CD4-positive, alpha-beta T cell treated with Interferon alpha-2 for 1 hour (primary cell): Measurements from ENCODE around the gene TBKBP1.

ENCODE experiments used
- DNase-seq, 2 donors: peaks; one replicate each; pipeline ENCODE4 v3.0.0-alpha.2; 2020 to 2022

The TBKBP1 gene, protein sequence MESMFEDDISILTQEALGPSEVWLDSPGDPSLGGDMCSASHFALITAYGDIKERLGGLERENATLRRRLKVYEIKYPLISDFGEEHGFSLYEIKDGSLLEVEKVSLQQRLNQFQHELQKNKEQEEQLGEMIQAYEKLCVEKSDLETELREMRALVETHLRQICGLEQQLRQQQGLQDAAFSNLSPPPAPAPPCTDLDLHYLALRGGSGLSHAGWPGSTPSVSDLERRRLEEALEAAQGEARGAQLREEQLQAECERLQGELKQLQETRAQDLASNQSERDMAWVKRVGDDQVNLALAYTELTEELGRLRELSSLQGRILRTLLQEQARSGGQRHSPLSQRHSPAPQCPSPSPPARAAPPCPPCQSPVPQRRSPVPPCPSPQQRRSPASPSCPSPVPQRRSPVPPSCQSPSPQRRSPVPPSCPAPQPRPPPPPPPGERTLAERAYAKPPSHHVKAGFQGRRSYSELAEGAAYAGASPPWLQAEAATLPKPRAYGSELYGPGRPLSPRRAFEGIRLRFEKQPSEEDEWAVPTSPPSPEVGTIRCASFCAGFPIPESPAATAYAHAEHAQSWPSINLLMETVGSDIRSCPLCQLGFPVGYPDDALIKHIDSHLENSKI

DNA sequence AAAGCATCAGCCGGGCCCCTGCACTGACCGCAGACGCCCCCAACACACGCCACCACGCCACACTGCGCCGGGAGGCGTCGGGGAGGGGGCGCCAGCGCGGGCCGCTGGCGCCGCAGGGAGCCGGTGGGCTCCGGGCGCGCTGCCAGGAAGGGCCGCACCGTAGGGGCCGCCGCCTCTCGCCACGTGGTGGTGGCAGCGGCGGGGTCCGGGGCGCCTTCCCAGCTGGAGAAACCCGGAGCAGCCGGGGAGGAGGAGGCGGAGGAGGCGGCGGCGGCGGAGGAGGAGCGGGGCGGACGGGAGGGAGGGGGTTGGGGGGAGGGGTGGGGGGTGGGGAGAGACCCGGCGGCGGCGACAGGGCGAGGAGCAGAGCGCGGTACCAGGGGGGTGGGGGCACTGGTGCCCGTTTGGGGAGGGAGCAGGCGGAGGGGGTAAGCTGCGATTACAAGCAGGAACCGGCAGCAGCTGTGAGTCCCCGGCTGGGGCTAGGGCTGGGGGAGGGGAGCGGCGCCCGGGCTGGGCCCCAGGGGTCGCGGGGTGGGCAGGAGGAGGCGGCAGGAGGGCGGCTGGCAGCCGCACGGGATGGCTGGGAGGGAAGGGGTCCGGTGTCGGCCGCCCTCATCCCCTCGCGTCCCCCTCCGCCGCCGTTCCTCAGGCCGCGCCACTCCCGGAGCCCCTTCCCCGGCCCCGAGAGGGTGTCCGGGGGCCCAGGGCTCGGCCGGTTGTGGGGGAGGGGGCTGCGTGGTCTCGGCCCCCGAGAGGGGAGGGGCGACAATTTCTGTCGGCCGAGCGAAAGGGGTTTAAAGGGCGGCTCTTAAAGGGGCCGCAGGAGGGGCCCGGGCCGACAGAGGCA is at the start of gene TBKBP1:
Gene TBKBP1, plus strand, starts transcription at position 431 of the 850 bp plus-strand sequence. CDS start 1,952 bp downstream, outside the sequence.
- peak; percentile 56 to 71 for DNase-seq

DNA sequence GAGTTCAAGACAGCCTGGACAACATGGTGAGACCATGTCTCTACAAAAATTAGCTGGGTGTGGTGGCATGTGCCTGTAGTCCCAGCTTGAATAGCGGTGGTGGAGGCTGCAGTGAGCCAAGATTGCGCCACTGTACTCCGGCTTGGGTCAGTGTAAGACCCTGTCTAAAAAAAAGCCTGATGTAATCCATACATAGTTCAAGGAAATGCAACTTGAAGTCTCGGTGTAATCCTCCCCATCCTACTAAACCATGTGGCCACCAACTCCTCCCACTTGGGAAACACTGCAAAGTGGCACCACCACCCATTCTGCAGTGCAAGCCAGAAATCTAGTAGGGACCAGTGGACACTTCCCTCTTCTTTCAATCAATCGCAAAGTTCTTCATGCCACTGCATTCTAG is 49.6 kb upstream of the TBKBP1 start:
- no peak for DNase-seq

DNA sequence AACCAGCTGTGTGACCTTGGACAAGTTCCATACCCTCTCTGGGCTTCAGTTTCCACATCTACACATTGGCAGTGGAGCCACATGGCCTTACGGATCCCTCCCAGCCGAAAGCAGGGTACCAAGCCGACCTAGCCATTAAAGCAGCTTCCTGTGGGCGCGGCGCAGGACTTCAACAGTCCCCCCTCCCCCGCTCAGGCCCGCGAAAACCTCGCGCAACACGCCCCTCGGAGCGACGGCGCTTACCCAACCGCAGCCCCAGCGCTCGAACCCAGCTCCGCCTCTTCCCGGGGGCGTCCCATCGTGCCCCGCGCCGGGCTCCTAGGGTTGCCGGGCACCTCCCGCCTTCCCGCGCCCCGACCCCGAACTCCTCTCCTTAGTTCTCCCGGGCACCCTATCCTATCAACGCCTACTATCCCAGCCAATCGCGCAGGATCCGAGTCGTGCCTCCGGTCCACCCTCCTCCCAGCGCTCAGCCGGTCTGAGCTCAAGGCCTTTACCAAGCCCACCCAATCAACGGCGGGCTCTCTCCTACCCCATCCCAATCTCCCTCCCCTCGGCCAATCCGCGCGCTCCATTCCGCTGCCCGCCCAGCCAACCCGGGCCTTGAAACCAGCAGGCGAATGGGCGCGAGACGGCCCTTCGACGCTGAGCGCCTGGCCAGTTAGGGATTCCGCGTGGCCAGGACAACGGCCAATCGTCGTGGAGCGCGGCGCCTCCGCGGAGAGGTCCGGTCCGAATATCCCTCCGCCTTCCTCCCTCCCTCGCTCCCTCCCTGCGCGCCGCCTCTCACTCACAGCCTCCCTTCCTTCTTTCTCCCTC is 44.6 kb upstream of the TBKBP1 start, which contains the start of gene KPNB1:
Gene KPNB1, plus strand, starts transcription at position 767 of the 819 bp plus-strand sequence. CDS start 326 bp downstream, outside the sequence.
- DNase-seq: peak; percentile 98 to 99

DNA sequence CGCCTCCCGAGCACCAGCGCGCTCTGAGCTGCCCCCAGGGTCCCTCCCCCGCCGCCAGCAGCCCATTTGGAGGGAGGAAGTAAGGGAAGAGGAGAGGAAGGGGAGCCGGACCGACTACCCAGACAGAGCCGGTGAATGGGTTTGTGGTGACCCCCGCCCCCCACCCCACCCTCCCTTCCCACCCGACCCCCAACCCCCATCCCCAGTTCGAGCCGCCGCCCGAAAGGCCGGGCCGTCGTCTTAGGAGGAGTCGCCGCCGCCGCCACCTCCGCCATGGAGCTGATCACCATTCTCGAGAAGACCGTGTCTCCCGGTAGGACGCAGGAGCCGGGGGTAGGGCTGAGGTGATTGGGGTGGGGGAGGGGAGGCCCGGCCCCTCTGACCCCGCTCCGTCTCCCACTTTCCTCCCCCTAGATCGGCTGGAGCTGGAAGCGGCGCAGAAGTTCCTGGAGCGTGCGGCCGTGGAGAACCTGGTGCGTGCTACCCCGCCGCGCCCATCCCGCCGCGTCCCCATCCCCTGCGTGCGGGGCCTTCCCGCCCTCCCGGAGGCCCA is 43.9 kb upstream of the TBKBP1 start:
- DNase-seq: peak; percentile 47 to 63

DNA sequence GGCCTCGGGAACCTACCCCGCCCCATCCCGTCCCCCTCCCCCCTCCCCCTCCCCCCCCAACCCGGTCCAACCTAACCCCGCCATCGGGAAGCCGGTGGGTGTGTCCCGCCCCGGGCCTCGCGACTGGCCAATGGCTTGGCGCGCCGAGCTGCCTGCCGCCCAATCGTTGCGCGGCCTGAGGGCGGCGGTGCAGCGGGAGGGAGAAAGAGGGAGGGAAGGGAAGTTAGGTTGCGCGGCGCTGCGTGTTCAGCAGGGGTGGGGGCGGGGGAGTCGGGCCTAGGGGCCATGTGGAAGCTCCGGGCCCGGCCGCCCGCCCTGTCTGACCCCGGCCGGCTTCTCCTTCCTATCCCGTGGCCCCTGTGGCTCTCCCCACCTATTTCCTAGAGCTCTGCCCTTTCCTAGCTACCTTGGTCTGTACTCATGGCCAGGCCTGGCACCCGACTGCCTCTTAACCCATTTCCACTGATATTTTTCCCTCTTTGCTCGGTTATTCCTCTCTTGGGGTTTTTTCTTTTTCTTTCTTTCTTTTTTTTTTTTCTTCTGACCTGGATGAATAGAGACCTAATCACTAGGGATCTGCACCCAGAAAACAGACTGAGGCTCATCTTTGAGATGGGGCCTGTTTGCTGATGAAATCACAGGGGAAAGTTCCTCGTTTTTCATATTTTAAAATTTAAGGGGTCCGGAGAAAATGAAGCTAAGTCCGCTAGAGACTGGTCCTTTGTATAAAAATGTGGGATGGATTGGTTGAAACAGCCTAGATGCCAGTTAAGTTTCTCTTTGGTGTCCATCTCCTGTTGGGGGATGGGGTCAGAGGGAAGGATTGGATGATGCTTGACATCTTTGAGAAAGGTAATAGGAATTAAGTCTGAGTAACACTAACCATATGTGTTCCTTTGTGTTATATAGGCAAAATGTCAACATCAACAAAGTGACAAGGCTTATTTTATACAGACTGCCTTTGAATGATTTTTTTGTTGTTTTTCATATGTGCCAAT is 43.1 kb upstream of the TBKBP1 start:
- peak; percentile 93 to 96 for DNase-seq

DNA sequence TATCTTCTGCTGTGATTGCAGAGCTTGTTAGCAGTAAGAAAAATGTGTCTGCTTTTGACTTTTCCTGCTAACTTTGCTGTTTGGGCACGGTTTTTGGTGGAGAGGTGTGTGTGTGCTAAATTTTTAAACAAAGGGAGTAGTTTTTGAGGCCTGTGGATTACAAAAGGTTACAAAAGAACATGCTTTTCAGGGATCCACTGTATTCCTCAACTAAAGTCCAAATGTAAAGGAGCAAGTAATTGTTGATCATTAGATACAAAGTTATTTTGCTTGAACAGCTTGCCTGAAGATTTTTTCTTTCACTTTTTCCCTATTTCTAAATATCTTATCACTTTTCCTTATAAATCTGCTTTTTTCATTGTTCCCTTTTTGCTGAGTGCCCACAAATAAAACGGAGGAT is 42.3 kb upstream of the TBKBP1 start:
- no peak for DNase-seq

DNA sequence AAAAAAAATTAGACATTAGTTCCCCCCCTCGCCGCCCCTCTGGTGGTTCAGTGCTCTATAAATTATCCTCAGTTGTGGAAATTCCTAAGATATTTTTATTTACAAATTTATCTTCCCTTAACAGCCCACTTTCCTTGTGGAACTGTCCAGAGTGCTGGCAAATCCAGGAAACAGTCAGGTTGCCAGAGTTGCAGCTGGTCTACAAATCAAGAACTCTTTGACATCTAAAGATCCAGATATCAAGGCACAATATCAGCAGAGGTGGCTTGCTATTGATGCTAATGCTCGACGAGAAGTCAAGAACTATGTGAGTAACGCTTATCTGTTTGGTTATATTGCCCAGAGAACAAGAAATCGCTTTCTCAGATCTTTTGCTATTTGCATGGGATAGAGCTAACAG is 41.4 kb upstream of the TBKBP1 start:
- DNase-seq: no peak

DNA sequence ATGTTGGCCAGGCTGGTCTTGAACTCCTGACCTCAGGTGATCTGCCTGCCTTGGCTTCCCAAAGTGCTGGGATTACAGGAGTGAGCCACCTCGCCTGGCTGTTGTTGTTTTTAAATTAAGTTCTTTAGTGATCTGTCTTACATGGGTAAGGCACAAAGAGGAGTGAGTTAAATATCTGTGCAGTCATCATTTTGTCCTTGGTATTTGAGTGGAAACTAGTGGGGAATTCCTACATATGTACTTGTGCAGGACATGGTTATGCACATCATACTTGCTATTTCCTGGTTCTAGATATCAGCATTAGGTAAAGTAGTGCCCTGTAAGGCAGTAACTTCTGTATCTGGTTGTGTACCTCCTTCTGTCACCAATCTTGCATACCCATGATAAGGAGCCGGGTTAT is 40.5 kb upstream of the TBKBP1 start:
- no peak for DNase-seq

DNA sequence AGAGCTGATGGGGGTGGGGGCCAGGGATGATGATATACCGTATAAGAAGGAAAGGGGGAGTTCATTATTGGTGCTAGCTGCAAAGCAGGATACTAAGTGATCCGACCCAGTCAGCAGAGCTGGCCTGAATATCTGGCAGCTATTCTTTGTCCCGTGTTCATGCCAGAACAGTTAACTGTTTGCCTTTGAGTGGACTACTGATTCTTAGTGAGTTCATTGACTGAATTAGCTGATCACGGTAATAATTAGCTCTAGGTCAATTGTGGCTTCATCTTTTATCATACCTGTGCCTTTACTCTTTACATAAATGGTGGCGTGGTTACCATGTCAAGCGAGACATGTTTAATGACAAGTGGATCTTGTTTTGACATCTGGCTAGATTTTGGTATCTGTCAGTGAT is 39.0 kb upstream of the TBKBP1 start:
- DNase-seq: no peak

DNA sequence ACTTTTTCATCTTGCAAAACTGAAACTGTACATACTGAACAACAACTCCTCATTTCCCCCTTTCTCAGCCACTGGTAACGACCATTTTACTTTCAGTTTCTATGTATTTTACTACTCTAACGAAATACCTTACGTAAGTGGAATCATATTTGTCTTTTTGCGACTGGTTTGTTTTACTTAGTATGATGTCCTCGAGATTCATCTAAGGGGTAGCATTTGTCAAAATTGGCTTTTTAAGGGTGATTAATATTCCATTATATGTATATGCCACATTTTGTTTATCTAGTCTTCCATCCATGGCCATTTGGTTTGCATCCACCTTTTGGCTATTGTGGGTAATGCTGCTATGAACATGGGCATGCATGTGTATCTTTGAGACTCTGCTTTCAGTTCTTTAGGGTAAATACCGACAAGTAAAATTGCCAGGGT is 33.9 kb upstream of the TBKBP1 start:
- DNase-seq: peak; percentile 25 to 80

DNA sequence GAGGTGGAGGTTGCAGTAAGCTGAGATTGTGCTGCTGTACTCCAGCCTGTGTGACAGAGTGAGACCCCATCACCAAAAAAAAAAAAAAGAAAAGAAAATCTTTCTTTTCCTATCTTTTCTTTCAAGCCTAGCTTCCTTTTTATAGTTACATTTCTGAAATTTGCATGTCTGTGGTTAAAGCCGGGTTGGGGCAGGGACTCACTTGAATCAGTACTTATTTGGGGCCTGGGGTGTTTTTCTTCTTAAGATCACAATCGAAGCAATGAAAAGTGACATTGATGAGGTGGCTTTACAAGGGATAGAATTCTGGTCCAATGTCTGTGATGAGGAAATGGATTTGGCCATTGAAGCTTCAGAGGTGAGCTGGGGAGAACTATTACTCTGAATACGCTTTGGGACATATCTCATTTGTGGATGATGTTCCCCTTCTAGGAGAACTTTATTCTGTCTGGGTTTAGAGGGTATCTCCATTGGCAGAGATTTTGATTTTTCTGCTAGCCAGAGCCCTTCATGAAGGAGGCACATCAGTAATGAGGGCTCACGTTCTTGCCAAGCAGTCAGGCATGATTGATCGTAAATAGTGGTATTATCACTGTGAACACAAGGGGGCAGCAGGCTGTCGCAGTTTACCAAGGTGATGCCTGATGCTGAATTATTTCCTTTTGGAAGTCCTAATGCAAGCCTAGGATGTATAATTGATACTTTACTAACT is 29.9 kb upstream of the TBKBP1 start:
- peak; percentile 69 to 84 for DNase-seq

DNA sequence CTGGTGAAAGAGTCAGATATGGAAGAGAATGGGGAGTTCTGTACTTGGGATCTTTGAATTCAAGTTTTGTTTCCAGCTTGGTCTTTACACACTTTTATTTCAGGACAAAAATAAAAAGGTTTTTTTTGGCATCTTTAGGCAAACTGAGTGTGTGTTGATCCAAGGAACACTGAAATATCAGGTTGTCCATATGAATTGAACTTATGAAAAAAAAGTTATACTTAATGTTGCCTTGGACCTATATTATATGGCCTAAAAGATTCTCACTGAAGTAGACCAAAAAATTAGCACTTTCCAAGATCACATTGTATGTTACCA is 29.4 kb upstream of the TBKBP1 start:
- DNase-seq: no peak

DNA sequence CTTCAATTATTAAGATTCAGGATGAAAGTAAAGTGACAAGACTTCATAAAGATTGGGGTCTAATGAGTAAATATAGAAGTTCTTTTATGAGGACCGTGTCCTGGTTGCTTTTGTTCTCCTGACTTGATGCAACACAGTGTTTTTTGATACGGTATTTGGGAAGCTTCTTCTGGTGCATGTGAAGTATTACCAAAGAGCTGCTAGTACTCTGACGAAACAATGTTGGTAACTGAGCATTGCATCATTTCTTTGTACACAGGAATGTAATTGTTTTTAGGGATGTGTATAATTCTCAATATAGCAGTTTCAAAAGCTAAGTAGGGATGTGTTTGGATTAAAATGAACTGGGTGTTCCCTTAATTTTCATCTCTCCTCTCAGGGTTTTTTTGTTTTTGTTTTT is 28.3 kb upstream of the TBKBP1 start:
- DNase-seq: no peak

DNA sequence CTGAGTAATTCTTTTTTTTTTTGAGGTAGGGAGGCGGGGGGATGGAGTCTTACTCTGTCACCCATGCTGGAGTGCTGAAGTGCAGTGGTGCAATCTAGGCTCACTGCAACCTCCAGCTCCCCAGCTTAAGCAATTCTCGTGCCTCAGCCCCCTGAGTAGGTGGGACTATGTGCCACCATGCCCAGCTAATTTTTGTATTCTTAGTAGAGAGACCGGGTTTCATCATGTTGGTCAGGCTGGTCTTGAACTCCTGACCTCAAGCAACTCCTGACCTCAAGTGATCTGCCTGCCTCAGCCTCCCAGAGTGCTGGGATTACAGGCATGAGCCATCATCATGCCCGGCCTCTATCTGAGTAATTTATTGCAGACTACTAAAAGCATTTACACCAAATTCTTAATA is 24.9 kb upstream of the TBKBP1 start:
- DNase-seq: no peak

DNA sequence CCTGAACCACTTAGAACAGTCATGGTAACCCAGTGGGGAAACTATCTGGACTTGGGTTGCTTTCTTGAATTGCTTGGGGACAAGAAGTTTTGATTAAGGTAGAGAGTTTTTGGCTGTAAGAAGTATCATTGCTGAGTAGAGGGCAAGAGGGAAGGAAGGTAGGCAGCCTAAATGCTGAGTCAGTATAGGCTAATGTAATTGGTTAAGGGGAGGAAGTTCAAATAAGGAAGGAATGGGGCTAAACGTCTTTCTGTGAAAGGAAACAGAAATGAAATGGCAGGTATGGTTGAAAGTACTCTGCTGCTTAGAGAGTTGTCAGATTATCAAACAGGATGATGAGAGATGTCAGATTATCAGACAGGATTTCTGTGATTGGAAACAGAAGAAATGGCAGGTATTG is 23.9 kb upstream of the TBKBP1 start:
- peak in 1 of 2 donors; percentile 25 for DNase-seq

DNA sequence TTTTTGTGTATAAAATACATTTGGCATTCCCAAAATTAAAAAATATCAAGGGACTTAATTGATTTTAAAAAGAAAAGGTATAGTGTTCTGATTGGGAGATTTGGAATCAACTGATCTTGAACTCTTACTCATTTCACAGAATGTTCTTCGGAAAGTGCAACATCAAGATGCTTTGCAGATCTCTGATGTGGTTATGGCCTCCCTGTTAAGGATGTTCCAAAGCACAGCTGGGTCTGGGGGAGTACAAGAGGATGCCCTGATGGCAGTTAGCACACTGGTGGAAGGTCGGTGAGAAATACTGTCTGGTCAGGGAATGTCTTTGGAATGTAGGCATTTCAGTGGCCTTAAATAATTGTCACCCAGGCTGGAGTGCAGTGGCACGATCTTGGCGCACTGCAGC is 19.5 kb upstream of the TBKBP1 start:
- no peak for DNase-seq

DNA sequence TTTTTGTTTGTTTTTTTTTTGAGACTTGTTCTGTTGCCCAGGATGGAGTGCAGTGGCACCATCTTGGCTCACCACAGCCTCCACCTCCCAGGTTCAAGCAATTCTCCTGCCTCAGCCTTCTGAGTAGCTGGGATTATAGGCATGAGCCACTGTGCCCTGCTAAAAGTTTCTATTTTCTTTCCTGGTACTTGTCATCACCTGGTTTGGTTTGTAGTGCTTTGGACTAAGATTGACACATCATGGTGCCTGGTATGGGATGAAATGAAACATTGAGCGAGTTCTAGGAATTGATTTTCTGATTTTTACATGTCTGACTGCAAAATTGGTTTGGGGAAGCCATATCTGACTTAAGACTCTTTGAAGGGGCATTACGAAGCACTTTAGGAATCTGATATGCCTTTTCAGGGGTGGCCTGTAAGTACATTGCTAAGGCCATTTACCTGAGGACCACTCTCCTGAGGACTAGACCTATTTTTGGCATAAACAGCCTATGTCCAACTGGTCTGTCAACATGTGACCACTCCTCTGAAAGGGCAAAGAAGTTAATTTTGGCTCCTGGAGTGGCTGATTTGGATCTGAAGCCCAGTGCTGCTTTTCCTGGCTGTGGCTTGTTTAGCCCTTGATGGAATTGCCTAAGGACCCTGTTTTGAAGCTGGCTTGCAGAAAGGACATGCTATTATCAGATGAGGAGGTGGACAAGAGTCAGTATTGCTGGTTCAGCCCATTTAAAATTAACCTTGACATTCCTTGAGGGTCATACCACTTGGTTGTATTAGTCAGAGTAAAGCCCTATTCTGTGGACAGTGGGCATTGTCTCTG is 18.4 kb upstream of the TBKBP1 start:
- no peak for DNase-seq

DNA sequence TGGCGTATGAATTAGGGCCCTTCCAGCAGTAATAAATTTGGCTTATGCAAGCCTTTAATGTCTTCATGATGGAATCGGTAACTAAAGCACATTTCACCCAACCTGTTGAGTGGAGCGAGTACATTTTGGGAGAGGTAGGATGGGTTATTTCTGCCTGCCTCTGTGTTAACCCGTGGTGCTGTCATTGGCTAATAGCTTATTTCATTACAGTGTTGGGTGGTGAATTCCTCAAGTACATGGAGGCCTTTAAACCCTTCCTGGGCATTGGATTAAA is 17.8 kb upstream of the TBKBP1 start:
- DNase-seq: no peak

DNA sequence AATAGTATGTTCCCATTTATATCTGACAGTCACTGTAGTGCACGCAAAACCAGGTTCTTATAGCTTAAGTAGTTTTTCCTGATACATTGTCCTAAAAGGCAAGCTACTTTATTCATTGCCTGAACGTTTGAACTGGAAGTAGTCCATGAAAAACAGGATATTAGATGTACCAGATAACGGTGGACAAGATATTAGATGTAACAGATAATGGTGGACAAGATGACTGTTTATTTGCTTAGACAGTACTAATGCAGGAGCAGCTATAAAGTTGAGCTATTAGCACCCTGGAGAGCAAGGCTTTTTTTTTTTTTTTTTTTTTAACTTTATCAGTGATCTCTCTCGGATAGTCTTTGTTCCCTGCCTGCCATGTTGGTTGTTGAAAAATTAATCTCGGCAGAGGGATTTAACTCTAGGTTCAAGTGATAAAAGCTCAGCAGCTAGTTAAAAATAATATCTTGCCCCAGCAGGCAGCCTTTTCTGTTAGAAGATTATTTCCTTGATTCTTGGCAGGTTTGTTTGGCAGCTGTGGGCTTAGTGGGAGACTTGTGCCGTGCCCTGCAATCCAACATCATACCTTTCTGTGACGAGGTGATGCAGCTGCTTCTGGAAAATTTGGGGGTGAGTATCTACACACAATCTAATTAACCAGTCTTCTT is 17.3 kb upstream of the TBKBP1 start:
- DNase-seq: no peak
